DMS79 treated with DMSO at 0.1 percent for 48 hours (cell line): ENCODE measurements around the gene CBY2.

Experiments used
- DNase-seq: peaks from one replicate; lab custom pipeline; 2025; lab: John Stamatoyannopoulos, UW

CBY2 gene

GRCh38 chr13:45702869-45703391 is 810 bp downstream of the CBY2 start:
- no peak for DNase-seq

DNA sequence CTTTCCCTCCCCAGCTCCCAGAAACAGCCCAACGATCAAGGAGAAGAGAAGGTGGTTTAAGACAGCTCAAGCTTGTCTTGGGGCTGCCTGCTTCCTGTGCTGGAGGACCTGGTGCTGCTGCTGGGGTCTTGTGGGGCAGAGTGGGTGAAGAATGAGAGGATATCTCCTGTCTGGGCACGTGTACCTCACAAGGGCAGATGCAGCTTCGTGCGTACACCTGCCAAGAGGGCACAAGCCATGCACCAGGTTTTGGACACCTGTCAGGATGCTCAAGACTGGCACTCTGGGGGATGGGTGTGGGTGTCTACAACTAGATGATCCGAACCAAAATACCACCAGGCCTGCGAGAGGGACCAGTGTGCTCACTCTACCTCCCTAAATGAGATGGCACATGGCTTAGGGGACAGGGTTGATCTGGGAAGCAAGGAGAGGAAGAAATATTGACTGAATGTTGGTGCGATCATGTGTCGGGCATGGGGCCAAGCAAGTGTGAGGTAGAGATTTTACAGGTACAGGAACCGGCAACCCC is 2.2 kb downstream of the CBY2 start:
- DNase-seq: no peak

DNA sequence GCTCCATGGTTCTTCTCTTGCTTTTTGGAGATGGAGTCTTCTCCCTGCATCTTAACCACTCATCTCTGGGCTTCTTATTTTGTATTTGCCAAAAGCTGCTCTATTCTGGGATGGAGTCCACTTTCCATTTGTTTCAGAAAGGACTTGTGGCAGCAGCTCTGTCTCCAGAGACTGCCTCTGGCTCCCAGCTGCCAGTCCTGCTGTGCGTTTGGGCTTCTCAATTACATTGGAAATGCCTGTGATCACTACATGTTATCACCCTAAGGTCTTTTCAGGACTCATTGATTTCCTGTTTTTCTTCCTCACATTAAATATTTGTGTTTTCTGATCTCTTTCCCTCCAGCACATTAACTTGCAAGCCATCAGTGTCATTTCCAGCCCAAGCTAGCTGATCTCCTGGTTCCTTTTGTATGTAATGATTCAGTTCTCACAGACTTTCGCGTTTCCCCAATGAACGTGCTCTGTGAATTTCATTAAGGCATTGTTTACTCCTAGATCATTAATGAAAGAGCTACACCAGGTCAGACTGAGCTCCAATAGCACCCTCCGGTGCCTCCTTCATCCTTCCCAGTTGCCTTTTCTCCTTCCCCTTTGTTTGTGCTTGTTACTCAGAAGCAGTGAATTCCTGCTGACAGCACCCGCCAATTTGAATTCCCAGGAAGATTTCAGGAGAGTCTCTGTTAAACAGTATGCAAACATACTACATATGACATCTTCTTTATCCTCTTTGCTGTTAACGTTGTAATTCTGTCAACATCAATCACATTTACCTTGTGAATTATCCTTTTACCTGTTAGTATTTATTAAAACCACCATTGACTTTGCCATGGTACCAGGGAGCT is 3.0 kb downstream of the CBY2 start:
- DNase-seq: no peak

DNA sequence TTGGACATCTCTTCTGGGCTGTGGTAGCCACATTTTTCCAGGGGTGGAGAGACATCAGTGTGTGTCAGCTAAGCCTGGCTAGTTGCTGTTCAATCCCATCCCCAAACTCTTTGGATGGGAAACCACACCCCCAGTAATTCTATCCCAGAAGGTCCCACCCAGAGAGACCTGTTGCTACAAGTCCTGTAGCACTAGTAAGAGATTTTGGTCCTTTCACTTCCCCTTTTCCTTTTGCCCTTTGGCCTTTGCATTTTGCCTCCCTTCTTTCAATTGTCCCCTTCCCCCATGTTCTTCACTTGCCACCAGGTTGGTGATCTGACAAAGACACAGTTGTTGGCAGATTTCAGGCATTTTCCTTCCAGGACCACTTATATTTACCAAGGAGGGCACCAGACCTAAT is 3.8 kb downstream of the CBY2 start:
- no peak for DNase-seq

DNA sequence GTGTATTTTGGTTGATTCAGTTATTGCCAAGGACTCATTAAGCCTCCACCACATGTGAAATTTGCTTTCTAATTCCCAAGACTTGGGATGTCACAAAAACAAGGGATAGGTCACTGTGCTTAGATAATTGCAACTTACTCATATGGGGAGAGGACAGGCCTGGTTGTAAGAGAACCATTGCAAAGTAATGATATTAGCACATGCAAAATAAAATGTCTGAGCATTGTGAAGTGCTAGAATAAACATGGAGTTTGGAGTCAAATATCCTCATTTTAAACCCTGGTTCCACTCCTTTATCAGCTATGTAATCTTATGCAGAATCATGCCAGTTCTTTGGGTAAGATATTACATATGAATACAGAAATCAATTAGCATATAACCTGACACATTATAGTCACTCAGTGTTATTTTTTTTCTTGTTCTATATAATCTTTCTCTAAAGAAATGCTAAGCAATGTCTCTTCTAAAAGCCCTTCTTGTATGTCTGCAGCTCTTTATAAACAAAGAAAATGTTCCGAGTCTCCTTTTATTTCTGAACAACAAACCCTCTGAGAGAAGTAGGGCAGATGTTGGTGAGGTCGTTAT is 5.5 kb downstream of the CBY2 start:
- no peak for DNase-seq

DNA sequence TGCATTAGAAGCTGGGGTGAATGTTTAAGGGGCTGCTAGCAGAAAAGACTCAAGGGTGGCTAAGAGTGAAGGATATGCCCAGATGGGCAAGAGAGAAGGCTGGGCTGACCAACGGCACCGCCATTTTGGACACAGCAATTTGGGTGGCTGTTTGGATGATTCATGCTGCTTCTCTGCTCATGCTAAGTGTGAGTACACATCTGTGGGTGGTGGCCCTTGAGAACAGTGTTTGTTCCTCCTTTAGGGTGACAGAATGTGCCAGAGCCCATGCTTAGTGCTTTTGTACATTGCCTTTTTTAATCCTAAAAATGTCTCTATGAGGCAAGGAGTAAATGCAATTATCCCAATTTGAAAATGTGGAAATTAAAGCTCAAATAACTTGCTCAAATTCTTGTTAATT is 9.8 kb downstream of the CBY2 start:
- no peak for DNase-seq

GRCh38 chr13:45713106-45713690 is 11.1 kb downstream of the CBY2 start:
- DNase-seq: no peak

GRCh38 chr13:45713721-45714120 is 11.6 kb downstream of the CBY2 start:
- no peak for DNase-seq

DNA sequence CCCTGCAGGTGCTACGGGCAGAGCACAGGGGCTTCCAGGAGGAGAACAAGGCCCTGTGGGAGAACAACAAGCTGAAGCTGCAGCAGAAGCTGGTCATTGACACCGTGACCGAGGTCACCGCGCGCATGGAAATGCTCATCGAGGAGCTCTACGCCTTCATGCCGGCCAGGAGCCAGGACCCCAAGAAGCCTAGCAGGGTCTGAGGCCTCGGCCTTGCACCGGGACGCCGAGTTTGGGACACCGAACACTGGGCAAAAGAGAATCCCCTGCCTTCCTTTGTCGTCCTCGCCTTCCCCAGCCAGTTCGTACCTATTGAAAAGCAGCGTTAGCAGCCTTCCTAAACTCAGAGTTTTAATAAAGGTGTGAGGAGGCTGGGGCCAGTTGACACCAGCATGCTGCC is 12.1 kb downstream of the CBY2 start:
- no peak for DNase-seq

DNA sequence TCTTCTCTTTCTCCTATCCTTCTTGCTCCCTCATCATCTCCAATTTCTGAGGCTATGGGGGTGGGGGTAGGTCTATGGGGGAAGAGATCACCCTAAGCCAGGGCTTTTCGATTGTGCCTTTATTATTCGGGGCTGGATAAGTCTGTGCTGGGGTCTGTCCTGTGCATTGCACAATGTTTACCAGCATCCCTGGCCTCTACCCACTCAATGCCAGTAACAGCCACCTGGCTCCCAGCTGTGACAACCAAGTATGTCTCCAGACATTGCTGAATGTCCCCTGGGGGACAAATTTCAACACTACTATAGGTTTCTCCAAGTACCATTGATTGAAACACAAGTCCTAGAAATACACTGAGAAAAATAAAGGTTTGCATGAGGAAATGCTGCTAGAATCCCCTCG is 13.2 kb downstream of the CBY2 start:
- no peak for DNase-seq

DNA sequence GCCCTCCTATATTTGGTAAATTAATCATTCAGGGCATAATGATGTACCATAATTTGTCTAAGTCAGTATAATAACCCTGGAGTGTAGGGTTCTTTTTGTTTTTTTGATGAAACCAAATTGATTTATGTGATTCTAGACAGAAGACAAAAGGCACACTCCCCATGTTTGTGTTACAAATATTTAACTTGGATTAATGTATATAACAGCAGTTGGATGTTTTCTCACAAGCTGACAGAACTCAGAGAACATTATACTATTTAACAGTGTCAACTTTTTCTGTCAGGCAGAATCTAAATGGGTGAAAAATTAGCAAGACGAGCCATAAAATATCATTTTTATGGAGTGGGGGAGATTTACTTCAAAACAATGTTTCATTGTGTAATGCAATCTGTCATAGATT is 15.2 kb downstream of the CBY2 start:
- DNase-seq: no peak

DNA sequence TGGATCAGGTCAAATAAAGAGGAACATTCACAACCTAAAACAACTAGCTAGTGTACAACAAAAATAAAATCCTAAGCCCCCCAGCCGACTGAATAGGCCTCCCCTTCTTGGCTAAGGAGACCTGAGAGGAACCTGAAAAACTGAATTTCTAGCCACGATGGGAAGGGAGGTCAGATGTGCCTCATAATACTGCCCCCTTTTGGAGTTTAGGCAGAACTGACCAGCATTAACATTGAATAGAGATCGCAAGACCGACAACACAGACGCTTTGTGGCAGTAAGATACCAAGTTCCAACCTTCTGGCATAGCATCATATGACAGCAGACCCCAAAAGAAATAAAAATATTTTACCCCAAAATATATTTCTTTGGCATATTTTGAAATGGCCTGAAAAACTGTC is 15.9 kb downstream of the CBY2 start:
- no peak for DNase-seq

DNA sequence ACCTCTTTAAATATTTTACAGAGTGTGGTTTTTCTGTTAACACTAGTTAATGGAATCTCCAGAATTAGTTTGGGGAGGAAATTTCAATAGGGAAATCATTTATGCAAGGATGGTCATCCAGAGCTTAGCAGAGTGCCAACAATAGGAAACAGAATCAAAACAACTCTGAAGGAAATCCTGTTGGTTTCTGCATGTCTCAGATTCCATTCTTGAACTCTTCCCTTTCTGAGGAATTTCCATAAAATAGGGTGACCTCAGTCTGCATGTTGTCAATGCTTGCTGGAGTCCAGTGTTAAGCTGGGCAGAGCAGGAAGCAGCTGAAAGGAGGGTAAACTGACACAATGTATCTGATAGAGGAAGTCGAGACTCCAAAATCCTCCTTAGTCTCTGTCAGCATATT is 16.9 kb downstream of the CBY2 start:
- DNase-seq: no peak

DNA sequence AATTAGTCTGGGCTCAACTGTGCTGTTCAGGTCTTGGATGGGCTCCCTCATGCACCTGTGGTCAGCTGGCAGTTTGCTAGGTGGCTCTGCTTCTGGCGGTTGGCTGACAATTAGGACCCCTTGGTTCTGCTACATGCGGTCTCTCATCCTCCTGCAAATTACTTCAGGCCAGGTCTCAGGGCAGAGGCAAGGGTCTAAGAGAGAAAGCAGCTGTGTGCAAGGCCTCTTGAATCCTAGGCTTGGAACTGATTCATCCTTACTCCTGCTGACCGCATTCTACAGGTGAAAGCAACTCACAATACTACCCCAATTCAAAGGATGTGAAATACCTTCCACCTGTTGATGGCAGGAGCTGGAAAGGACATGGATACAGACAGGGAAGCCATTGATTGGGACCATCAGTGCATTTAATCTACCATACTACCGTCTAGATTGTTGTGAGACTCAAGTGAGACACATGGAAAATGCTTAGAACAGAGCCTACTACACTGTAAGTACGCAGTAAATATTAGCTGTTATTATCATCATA is 19.1 kb downstream of the CBY2 start:
- DNase-seq: no peak

- DNase-seq: no peak
These were observed 21.7 kb downstream of the CBY2 start for GRCh38 chr13:45723798-45724197.

DNA sequence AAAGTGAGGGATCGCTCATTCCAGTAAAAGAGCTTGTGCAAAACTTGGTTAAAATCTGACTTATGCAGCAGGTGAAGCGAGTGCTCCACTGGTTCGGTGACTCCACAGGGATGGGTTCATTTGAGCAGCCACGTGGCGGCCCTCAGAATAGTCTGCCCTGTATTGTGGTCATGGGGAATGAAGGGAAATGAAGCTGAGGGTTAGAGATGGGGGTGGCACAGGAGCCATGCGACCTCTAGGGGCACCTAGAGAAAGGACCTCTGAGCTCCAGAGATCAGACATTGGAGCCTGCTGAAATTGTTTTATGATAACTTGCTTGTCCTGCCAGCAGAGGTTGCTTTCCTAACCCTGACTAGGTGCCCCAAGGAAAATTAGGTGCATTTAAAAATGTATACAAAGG is 26.6 kb downstream of the CBY2 start:
- DNase-seq: no peak

DNA sequence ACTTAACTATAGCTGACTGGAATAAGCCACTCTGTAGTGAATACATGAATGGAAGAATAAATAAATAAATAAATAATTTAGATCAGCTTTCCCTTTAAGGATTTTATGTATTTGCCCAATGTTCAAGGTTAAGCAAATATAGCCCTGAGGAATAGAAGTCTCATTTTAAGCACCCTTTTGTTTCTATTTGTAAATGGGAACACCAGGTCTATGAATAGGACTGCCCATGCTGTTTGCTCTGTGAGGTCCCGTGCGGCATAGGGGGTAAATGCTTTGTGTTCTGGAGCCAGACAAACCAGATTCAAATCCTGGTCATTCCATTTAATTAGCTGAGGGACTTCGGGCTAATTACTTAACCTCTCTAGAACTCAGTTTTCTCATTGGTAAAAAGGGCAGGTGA is 29.3 kb downstream of the CBY2 start:
- DNase-seq: no peak

DNA sequence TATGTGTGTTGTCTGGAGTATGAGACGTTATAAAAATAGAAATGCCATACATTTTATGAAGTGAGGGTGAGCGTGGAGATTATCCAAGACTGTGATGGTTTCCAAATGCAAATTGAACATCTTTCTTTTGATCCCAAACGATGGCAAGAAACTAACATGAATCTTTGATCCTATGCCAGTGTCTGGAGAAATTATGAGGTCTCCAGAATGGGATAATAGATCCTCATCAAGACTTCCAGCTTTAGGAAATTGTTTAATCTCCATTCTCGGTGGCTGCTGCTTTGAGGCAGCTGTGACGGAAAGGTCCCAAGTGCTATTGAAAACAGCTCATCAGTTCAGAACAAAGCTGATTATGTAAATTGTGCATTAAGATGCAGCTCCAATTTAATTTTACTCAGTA is 30.8 kb downstream of the CBY2 start:
- no peak for DNase-seq

DNA sequence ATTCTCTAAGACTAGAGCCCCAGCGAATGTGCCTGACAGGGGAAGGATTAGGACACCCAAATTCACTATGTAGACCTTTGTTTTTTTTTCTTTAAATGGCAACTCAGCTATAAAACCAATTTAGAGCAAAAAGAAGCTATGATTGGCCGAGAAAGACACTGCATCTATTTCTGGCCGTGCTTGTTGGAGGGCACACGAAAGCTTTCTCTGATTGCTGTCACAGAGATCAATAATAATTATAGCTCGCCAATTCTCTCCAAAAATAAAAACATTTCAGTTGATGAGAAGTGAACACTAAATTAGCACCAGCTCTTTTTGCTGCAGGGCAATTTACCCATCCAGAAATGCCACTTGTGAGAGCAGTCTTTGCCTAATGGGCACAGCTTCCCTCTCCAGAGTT is 31.2 kb downstream of the CBY2 start:
- no peak for DNase-seq

DNA sequence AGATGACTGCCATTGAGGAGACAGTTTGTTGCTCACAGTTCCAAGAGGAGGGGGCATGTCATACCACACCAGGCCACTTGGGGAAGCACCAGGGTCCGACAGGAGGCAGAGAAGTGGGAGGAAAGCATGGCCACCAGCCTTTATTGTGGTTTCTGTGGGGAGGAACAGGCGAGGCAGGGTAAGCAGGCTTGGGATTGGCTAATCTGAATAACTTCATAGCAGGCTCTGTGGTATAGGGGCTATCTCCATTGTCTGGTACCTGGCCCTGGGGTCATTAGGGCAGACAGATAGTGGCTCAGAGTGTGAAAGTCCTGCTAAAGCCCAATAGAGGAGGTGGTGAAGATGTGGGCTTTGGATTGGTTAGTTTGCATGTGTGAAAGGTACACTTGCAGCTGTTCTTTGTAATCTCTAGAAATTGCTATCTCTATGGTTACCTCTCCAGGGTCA is 35.5 kb downstream of the CBY2 start:
- DNase-seq: no peak

- DNase-seq: no peak
These were observed 40.9 kb downstream of the CBY2 start for GRCh38 chr13:45742985-45743384.

- DNase-seq: no peak
These were observed 42.9 kb downstream of the CBY2 start for GRCh38 chr13:45744979-45745378.

DNA sequence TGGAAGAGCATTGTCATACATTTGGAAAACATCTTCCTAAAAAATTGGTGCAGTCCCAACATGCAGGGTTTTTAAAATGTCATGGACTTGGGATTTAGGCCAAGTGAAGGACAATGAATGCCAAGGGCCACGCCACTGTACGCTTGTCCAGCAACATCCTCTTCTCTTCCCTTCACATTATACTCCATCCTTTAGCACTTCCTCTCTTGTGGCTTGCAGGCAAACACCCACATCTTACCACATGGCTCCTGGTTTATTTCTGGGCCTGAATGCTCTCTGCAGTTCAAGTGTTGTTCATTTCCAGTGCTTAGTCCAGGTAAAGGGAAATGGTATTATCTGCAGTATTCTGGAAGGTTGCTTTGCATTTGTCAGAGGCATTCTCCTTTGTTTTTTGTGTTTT is 45.0 kb downstream of the CBY2 start:
- no peak for DNase-seq
